Astrocyte (in vitro differentiated cells and primary cell): ENCODE results near the gene DPP9.

Source experiments
- EZH2 ChIP-seq: IDR thresholded peaks from 2 replicates; pipeline ENCODE4 v1.6.1; 2012; ENCODE audit warnings: mild to moderate bottlenecking, low read length, inconsistent platforms; ENCODE audit not compliant: insufficient read depth
- TF ChIP-seq, protein P1 (sequence below): IDR thresholded peaks from 2 replicates; pipeline ENCODE4 v1.5.1; 2011; ENCODE audit warnings: low read depth, mild to moderate bottlenecking, inconsistent platforms, low read length, moderate library complexity; ENCODE audit not compliant: insufficient read depth

- no peak for TF ChIP-seq EZH2
- TF ChIP-seq, protein P1, sequence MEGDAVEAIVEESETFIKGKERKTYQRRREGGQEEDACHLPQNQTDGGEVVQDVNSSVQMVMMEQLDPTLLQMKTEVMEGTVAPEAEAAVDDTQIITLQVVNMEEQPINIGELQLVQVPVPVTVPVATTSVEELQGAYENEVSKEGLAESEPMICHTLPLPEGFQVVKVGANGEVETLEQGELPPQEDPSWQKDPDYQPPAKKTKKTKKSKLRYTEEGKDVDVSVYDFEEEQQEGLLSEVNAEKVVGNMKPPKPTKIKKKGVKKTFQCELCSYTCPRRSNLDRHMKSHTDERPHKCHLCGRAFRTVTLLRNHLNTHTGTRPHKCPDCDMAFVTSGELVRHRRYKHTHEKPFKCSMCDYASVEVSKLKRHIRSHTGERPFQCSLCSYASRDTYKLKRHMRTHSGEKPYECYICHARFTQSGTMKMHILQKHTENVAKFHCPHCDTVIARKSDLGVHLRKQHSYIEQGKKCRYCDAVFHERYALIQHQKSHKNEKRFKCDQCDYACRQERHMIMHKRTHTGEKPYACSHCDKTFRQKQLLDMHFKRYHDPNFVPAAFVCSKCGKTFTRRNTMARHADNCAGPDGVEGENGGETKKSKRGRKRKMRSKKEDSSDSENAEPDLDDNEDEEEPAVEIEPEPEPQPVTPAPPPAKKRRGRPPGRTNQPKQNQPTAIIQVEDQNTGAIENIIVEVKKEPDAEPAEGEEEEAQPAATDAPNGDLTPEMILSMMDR = no peak
These were observed 81.0 kb downstream of the DPP9 start for GRCh38 chr19:4642625-4643024.
